ENCODE measurements around the gene MEI1. TPM values are rescaled to one million over a fixed set of nuclear protein-coding genes. Genes with fewer than 3 reads are reported as not detected.
"Not testable (repeated sequence)": the region's sequence is repeated elsewhere in the genome, so short reads cannot be mapped to it uniquely, and the experiment has no call there.

MEI1 gene
- total RNA-seq, 1 donor from 2014 or later: 37.0 TPM

GRCh38 chr22:41833369-41834004 lies 134.2 kb downstream of the MEI1 start:
- intact Hi-C loops (cut with micrococcal nuclease): loop anchor here (1.0 to 5.0 kb wide), 4 partner anchors 24 to 113 kb away; no protein-coding TSS in a partner anchor

GRCh38 chr22:41834005-41834944 lies 135.0 kb downstream of the MEI1 start:
- intact Hi-C loops (cut with micrococcal nuclease): loop anchor here (5.0 kb wide), 1 partner anchor 52 kb away; no protein-coding TSS in a partner anchor

DNA sequence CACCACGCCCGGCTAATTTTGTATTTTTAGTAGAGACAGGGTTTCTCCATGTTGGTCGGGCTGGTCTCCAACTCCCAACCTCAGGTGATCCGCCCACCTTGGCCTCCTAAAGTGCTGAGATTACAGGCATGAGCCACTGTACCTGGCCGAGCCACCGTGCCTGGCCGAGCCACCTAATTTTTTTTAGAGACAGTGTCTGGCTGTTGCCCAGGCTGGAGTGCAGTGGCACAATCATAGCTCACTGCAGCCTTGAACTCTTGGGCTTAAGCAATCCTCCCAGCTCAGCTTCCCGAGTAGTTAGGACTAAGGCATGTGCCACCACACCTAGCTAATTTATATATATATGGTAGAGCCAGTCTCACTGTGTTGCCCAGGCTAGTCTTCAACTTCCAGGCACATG lies 136.2 kb downstream of the MEI1 start:
- intact Hi-C loops (cut with micrococcal nuclease): not testable (repeated sequence)

GRCh38 chr22:41836551-41836950 lies 137.2 kb downstream of the MEI1 start:
- intact Hi-C loops (cut with micrococcal nuclease): no loop called here

DNA sequence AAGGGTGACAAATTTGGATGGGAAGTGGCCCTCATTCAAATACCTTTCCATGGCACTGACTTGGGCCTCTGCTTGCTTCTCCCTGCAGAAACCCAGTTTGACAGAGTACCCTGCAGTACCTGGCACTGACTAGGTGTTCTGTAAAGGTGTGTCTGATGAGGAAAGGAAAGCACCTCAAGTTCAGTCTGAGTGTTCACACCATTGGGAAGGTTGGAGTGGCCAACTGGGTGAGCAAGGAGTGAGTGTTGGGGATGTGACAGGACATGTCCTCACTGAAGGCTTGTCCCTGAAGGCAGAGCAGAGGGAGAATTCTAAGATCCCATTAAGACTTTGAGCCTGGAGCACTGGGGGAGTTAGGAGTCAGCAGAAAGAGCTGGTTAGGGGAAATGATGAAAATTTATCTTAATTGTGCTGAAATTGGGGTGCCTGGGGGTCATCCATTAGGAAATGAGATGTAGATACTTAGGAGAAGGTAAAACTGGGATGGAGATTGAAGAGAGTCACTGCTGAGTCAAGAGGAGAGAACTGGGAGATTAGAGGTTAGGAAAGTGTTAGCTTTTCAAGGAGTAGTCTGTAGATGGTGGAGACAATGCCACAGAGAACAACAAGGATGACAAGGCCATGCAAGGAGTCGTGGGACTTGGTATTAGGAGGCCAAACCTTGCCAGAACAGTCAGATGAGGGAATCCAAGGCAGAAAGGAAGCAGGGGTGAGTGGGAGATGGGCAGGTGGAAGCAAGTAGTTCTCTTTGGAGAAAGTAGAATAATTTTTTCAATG lies 139.7 kb downstream of the MEI1 start:
- intact Hi-C loops (cut with micrococcal nuclease): no loop called here

GRCh38 chr22:41840216-41840615 lies 140.9 kb downstream of the MEI1 start:
- intact Hi-C loops (cut with micrococcal nuclease): no loop called here

- intact Hi-C loops (cut with micrococcal nuclease): no loop called here
These were observed 141.9 kb downstream of the MEI1 start for GRCh38 chr22:41841085-41841712.

- intact Hi-C loops (cut with micrococcal nuclease): no loop called here
These were observed 144.0 kb downstream of the MEI1 start for GRCh38 chr22:41842996-41843970.

DNA sequence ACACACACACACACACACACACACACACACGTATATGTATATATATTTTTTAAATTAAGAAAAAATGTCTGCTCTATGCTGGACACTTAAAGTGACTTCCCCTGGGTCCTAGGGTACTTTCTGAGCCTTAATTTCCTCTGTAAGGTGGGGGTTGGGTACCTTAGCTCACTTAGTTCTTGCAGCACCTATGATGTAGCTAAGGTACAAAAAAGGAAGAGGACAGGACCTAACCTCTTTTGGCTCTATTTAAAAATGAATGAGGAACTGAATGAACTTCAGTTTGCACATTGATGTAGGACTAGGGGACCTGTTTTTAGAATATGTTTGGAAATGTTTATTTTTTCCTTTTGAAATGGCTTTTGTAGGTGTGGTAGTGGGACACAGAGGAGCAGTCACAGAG lies 144.7 kb downstream of the MEI1 start:
- intact Hi-C loops (cut with micrococcal nuclease): no loop called here

DNA sequence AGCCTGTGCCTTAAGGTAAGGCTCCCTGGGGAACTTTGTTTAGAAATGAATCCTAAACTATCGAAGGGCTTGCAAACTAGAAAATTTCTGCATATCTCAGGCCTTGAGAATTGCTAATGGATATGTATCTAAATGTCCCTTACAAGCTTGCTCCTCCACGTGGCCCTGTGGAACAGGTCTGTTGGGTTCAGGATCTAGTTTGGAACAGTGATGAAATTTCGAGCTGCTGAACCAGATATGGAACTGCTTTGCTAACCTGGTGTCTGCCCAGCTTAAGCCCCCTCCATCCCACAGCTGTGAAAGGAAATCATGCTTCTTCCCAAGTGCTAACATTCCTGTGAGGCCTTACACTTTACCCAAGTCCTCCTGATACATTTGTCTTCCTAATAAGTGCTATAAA lies 145.2 kb downstream of the MEI1 start:
- intact Hi-C loops (cut with micrococcal nuclease): no loop called here

DNA sequence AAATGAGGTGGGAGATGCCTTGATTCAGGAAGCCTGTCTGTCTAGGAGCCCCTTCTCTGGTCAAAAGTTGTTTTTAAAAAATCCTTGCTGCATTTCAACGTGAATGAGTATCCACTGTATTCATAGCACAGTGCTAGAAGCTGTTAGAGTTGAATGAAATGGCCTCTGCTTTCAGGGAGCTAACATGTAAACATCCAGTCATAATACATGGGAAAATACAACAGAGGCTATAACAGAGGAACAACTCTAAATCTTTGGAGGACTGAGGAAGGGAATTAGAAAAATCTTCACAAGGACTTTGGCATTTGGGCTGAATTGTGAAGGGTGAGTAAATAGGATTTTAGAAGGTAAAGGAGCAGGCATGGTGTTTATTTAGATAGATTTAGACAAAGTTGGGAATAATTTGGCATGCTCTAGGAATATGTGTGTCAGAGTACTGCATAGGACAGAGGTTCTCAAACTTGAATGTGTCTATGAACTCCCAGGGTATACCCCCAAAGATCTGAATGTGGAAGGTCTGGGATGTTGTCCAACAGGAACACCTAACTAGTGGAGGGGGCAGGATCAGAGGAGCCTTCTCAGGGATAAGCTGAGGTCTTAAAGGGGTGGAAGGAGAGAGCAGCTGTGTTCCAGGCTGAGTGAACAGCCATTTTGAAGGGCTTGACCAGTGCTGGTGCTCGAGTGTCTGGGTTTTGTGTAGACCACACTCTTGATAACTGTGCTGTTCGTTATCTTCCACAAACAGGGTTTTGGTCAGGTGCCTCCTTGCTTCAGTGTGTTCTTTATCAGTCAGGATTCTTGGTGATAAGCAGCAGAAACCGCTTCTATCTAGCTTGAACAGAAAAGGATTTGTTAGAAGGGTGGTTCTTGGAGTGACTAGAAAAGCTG lies 146.3 kb downstream of the MEI1 start:
- intact Hi-C loops (cut with micrococcal nuclease): no loop called here

- intact Hi-C loops (cut with micrococcal nuclease): no loop called here
These were observed 147.1 kb downstream of the MEI1 start for GRCh38 chr22:41846268-41846987.

- intact Hi-C loops (cut with micrococcal nuclease): no loop called here
These were observed 148.0 kb downstream of the MEI1 start for GRCh38 chr22:41847300-41847699.

DNA sequence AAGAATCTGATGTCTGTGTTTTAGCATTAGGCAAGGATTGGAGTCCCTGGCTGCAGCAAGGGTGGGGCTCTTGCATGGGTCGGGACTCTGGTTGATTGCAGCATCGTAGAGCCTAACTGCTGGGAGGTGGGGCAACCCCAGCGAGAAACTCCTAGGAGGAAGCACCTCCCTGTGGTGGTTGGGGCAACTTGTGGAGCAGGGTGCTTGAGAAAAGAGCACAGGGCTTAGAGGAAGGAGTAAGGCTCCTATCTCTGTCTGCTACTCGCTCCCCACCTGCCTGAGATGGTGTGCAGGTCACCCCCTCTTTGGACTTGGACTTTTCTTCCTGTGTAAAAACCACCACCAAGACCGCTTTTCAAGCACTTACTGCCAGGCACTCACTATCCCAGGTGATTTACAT lies 149.2 kb downstream of the MEI1 start:
- intact Hi-C loops (cut with micrococcal nuclease): no loop called here

Measured in T-helper 2 cell treated with Interferon-gamma antibody and Interleukin-4, amounts not matched to agents 100 ng/mL and 5 ng/mL, for 36 hours (primary cell).